IPS DF 6.9 (cell line): ENCODE data around the gene IRX3.

Experiments
- DNase-seq: peaks from one replicate; pipeline ENCODE4 v3.0.0-alpha.2; 2013; ENCODE audit warnings: low read depth, low spot score
- H3K27ac ChIP-seq: one replicate; pipeline ENCODE4 v1.5.1; 2013; ENCODE audit warnings: low read length, control low read depth
- H3K27me3 ChIP-seq: 2 replicates; pipeline ENCODE4 v1.6.1; 2013; ENCODE audit warnings: mild to moderate bottlenecking, low read length; ENCODE audit not compliant: control insufficient read depth, insufficient read depth
- H3K36me3 ChIP-seq: 2 replicates; pipeline ENCODE4 v1.6.1; 2013; ENCODE audit warnings: low read length; ENCODE audit not compliant: control insufficient read depth, insufficient read depth
- H3K4me1 ChIP-seq: 2 replicates; pipeline ENCODE4 v1.6.1; 2013; ENCODE audit warnings: low read length; ENCODE audit not compliant: control insufficient read depth, insufficient read depth
- H3K4me3 ChIP-seq: 2 replicates; pipeline ENCODE4 v1.5.1; 2013; ENCODE audit warnings: mild to moderate bottlenecking, low read length
- H3K9me3 ChIP-seq: 2 replicates; pipeline ENCODE4 v1.6.1; 2013; ENCODE audit warnings: low read length, inconsistent platforms; ENCODE audit not compliant: control insufficient read depth, insufficient read depth
- WGBS: extraction: QIAGEN DNeasy Blood & Tissue Kit; methylation state at CpG from one replicate; pipeline ENCODE4 v1.1.7; 2013; ENCODE audit warnings: mixed read lengths, missing lambda C conversion rate; ENCODE audit not compliant: insufficient read length, insufficient coverage; 5-methylcytosine and 5-hydroxymethylcytosine counted together

Gene IRX3

DNA sequence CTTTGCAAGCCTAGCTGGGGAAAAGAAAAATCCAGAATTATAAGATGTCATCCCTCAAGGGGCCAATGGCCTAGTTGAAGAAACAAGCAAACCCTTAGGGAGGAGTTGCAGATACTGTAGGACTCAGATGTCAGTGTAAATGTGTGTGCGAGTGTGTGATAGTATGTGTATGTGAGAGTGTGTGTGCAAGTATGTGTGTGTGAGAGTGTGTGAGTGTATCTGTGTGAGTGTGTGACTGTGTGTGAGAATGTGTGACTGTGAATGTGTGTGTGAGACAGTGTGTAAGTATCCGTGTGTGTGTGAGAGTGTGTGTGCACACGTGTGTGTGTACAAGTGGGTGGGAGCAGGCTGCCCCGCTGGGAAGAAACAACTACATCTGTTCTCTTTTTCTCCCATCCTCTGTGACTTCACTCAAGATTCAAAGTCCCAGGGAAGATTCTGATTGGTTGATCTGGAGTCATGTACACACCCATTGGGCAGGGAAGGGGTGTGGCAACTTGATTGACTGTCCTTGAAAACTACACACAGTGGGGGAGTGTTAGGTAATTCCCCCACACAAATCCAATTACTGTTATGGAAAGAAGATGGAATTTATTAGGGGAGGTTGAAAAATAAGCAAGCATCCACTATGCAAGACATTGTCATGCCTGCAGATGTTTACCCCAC, 40.7 kb downstream of the IRX3 start:
- DNase-seq = no peak
- H3K4me1 ChIP-seq = no peaks in the 10 kb centered on the region; the same call in none of the 2 replicates
- H3K27me3 ChIP-seq = no peaks in the 10 kb centered on the region
- 100% methylated on average over 1 of the region's 4 CpGs for WGBS
- H3K36me3 ChIP-seq = no peaks in the 10 kb centered on the region
- H3K4me3 ChIP-seq = no peak overlapping the region
- H3K27ac ChIP-seq = no peak overlapping the region
- no peaks in the 10 kb centered on the region for H3K9me3 ChIP-seq

DNA sequence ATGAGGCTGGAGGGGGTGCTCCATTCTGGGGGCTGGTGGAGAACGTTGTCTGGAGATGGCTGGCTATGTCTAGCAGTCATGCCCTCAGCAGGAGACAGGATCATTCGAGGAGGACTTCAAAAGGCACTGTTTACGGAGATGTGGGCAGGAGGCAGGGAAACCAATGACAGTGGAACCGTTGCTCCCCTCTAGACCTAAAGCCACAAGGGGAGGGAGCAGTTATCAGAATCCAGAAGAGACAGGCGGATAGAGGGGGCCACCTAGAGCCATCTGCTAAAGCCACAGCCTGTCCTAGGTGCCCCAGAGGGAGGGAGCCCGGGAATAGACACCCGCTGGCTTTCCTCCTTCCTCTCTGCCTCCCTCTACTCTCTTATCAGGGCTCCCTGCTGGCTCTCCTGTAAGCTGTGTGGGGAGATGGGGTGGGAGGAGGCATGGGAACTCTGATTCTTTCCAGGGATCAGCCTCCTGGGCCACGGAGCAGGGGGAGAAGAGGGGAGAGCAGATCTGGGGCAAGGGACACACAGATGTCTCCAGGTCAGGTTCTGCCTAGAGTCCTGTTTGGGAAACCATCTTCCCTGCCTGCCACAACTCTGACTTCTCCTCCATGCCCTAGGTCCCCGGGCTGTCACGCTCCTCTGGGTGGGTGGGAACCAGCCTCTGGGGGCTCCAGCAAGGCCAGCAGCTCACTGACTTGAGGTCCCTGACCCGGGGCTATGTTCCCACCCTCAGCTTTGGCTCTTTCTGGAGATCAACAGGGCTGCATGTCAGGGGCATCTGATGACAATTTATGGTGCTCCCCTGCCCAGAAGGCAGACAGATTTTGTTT, 42.3 kb downstream of the IRX3 start:
- no peak overlapping the region for H3K27ac ChIP-seq
- H3K4me1 ChIP-seq = no peaks in the 10 kb centered on the region; the same call in none of the 2 replicates
- H3K36me3 ChIP-seq = no peaks in the 10 kb centered on the region

DNA sequence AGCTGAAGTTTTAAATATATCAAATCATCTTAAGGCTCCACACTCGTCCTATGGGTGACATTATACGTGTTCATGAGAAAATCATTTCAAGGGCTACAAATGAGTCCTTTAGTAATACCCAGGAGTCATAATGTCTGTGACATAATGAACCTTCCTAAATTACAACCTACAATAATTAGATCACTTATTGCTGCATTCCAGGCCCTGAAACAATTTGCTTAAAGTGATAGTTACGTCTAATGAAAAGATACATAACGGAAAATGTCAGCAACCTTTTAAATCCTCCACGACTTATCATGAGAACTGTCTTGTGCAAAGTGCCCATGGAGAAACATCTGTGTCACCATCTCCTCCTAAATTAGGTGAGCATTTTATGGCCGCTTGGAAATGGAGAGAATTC, 43.4 kb downstream of the IRX3 start:
- Histone ChIP-seq H3K4me1 (no peaks in the 10 kb centered on the region; the same call in none of the 2 replicates), H3K4me3 (no peak overlapping the region), H3K27me3 (no peaks in the 10 kb centered on the region), H3K27ac (no peak overlapping the region), H3K9me3 (no peaks in the 10 kb centered on the region), H3K36me3 (no peaks in the 10 kb centered on the region)
- WGBS = no CpG with 5 or more reads among the region's 6 CpGs
- no peak for DNase-seq

More for the DNA sequence above, 42.3 kb downstream of the IRX3 start:
- Histone ChIP-seq H3K9me3 (no peaks in the 10 kb centered on the region), H3K27me3 (no peaks in the 10 kb centered on the region), H3K4me3 (no peak overlapping the region)
- WGBS = no CpG with 5 or more reads among the region's 11 CpGs
- no peak for DNase-seq

DNA sequence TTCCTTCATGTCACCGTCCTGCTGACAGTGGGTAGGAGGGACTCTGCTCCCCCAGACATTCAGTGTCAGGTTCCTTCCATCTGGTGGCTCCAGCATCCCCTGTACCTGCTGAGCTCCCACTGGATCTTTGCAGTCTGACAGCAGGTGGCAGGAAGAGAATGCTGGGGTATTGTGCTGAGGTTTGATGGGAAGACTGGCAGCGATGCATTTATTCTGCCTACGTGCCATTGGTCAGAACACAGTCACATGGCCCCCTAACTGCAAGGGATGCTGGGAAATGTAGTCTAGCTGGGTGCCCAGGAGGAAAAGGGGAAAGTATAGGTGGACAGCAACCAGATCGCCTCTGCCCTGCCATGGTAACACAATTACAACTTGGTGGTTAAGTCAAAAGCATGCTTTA, 44.4 kb downstream of the IRX3 start:
- H3K27ac ChIP-seq = no peak overlapping the region
- H3K4me1 ChIP-seq = no peaks in the 10 kb centered on the region; the same call in none of the 2 replicates
- no peaks in the 10 kb centered on the region for H3K36me3 ChIP-seq
- no peaks in the 10 kb centered on the region for H3K27me3 ChIP-seq
- DNase-seq = peak; percentile 84
- no peaks in the 10 kb centered on the region for H3K9me3 ChIP-seq
- no CpG with 5 or more reads among the region's 4 CpGs for WGBS
- no peak overlapping the region for H3K4me3 ChIP-seq

DNA sequence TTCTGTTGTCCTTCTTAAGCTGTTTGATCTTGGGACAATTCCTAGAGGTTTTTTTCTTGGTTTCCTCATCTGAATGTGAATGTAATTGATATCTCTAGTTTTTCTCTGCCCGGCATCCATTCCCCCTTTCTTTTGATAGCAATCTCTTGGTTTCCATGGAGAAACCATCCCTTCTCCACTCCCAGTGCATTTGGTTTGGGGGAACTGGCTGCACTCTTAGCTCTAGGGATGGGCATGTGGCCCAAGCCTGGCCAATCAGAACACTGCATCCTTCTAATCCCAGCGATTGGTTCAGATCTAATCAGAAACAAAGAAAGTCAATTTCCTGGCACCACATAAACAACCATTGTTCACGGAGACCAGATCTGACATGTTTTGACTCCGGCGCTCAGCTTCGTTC, 45.1 kb downstream of the IRX3 start:
- Histone ChIP-seq H3K36me3 (no peaks in the 10 kb centered on the region), H3K27me3 (no peaks in the 10 kb centered on the region), H3K9me3 (no peaks in the 10 kb centered on the region), H3K4me1 (no peaks in the 10 kb centered on the region; the same call in none of the 2 replicates), H3K4me3 (no peak overlapping the region), H3K27ac (no peak overlapping the region)
- WGBS = no CpG with 5 or more reads among the region's 6 CpGs
- no peak for DNase-seq

DNA sequence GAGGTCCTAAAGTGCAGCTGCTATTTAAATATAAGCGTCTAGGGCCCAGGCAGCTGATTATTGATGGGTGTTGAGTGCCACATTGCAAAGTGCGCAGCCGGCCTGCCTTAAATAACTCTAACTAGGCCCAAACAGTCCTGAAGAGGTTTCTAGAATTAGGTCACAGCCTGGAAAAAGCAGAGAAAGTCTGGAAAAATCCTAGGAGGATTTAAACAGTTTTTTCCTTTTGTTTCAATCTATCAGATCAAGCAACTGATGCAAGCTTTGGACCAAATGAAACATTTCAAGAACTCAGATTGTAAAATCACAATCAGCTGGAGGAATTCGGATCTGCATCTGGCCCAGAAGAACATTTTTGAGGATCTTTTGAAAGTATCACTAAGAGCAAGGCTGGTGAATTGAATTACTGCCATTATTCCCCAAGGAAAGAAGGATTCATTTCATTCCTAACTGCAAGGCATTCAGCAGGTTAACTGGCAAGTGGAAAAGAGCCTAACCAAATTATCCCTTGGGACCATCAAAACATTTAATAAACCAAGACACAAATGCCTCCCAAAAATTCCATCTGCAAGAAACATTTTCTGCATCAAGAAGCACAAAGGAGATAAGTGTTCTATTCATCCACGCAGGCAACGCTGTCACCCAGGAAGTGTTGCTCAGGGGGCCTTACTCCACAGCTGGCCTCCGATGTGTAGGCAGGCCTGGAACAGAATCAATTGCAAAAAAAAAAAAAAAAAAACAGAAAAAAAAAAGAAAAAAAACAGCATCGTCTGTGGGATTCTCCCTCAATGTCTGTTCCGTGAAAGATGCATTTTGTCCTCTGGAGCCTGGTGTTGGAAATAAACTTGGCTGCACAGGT, 46.1 kb downstream of the IRX3 start:
- Histone ChIP-seq H3K27ac (no peak overlapping the region), H3K4me1 (no peaks in the 10 kb centered on the region; the same call in 1 of the 2 replicates), H3K4me3 (no peak overlapping the region), H3K27me3 (no peaks in the 10 kb centered on the region), H3K9me3 (no peaks in the 10 kb centered on the region), H3K36me3 (no peaks in the 10 kb centered on the region)
- no CpG with 5 or more reads among the region's 9 CpGs for WGBS
- DNase-seq = no peak

DNA sequence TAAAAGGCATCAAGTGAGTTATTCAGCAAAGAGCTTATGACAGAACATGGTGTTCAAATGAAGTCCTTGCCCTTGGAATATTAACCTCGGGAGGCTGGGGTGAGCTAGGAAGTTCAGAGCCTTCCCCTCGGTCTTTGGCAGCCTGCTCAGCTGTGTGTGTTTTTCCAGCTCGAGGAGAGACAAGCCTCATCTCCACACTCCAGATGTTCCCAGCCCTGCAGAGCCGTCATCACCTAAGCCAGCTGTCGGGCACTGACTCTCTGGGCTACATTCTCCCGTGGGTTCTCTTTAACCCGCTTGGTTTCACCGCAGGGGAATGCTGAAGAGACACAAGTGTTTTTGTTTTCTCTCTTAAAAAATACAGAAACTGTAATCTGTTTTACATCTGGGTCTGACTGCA, 47.1 kb downstream of the IRX3 start:
- H3K27ac ChIP-seq = no peak overlapping the region
- H3K4me3 ChIP-seq = no peak overlapping the region
- no CpG with 5 or more reads among the region's 8 CpGs for WGBS
- no peak for DNase-seq
- no peaks in the 10 kb centered on the region for H3K36me3 ChIP-seq
- H3K27me3 ChIP-seq = no peaks in the 10 kb centered on the region
- H3K4me1 ChIP-seq = no peaks in the 10 kb centered on the region; the same call in 1 of the 2 replicates
- H3K9me3 ChIP-seq = no peaks in the 10 kb centered on the region

DNA sequence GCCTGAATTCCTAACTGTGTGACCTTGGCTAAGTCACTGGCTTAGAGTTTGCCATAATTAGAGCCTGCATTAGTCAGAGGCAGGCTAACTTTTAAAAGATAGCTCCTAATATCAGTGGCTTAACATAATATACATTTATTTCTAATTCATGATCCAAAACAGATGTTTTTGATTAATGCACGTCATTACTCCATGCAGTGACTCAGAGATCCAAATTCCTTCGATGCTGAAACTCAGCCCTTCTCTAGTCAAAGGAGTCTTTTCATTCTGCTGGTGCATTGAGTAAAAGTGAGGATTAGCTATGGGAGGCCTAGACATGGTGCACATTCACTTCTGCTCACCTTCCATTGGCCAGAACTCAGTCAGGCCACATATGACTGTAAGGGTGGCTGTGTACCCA, 49.8 kb downstream of the IRX3 start:
- Histone ChIP-seq H3K36me3 (no peaks in the 10 kb centered on the region), H3K9me3 (no peaks in the 10 kb centered on the region), H3K4me1 (no peaks in the 10 kb centered on the region), H3K27me3 (no peaks in the 10 kb centered on the region), H3K4me3 (no peak overlapping the region), H3K27ac (no peak overlapping the region)
- DNase-seq = no peak
- no CpG with 5 or more reads among the region's 2 CpGs for WGBS

DNA sequence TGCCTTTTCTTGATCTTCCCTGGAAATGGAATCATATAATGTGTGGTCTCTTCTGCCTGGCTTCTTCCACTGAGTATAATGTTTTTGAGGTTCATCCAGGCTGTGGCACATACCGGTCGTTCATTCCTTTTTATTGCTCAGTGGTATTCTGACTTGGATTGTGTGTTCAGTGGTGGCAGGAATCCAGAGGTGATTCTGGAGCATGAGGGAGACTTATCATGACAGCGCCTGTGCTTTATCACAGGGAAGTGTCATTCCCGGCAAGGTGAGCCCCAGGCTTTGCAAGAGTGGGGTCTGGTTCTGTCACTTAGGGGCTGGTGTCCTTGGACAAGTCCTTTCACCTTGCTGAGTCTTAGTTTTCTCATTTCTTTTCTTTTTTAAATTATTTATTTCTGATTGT, 53.0 kb downstream of the IRX3 start:
- Histone ChIP-seq H3K27ac (no peak overlapping the region), H3K4me1 (no peaks in the 10 kb centered on the region; the same call in 1 of the 2 replicates), H3K4me3 (no peak overlapping the region), H3K36me3 (no peaks in the 10 kb centered on the region), H3K27me3 (no peaks in the 10 kb centered on the region), H3K9me3 (no peaks in the 10 kb centered on the region)
- WGBS = no CpG with 5 or more reads among the region's 4 CpGs
- no peak for DNase-seq
